ENCODE data around the gene DMRT3.

The DMRT3 gene

GRCh38 chr9:970151-970996 is 6.1 kb upstream of the DMRT3 start:
- Histone ChIP-seq H3K27ac (ENCODE audit: insufficient read depth, low read length, poor library complexity, severe bottlenecking) (no peak overlapping the region), H3K4me3 (ENCODE audit: insufficient read depth, low read depth, low read length, poor library complexity, severe bottlenecking) (no peak overlapping the region), H3K36me3 (ENCODE audit: control insufficient read depth, insufficient read depth, low read length) (no peaks in the 10 kb centered on the region), H3K9me3 (ENCODE audit: control insufficient read depth, low read length) (no peaks in the 10 kb centered on the region), H3K27me3 (replicated peaks; ENCODE audit: control insufficient read depth, insufficient read depth, low read length, poor library complexity, severe bottlenecking) (peaks cover 78% of the 10 kb centered on the region), H3K4me1 (ENCODE audit: control insufficient read depth, insufficient read depth, low read length, poor library complexity, severe bottlenecking) (peaks cover 22% of the 10 kb centered on the region)
- DNase-seq: no peak

GRCh38 chr9:971901-972500 is 4.5 kb upstream of the DMRT3 start:
- Histone ChIP-seq H3K4me1 (ENCODE audit: control insufficient read depth, insufficient read depth, low read length, poor library complexity, severe bottlenecking) (peaks cover 22% of the 10 kb centered on the region), H3K27ac (ENCODE audit: insufficient read depth, low read length, poor library complexity, severe bottlenecking) (no peak overlapping the region), H3K36me3 (ENCODE audit: control insufficient read depth, insufficient read depth, low read length) (no peaks in the 10 kb centered on the region), H3K27me3 (replicated peaks; ENCODE audit: control insufficient read depth, insufficient read depth, low read length, poor library complexity, severe bottlenecking) (peaks cover 82% of the 10 kb centered on the region), H3K9me3 (ENCODE audit: control insufficient read depth, low read length) (no peaks in the 10 kb centered on the region), H3K4me3 (ENCODE audit: insufficient read depth, low read depth, low read length, poor library complexity, severe bottlenecking) (peak overlapping the region; percentile 9)
- DNase-seq: no peak

GRCh38 chr9:972501-973294 is 3.8 kb upstream of the DMRT3 start:
- DNase-seq: no peak
- peaks cover 81% of the 10 kb centered on the region for H3K27me3 ChIP-seq (replicated peaks; ENCODE audit: control insufficient read depth, insufficient read depth, low read length, poor library complexity, severe bottlenecking)
- H3K36me3 ChIP-seq (ENCODE audit: control insufficient read depth, insufficient read depth, low read length): no peaks in the 10 kb centered on the region
- no peak overlapping the region for H3K4me3 ChIP-seq (ENCODE audit: insufficient read depth, low read depth, low read length, poor library complexity, severe bottlenecking)
- H3K9me3 ChIP-seq (ENCODE audit: control insufficient read depth, low read length): no peaks in the 10 kb centered on the region
- H3K27ac ChIP-seq (ENCODE audit: insufficient read depth, low read length, poor library complexity, severe bottlenecking): no peak overlapping the region
- H3K4me1 ChIP-seq (ENCODE audit: control insufficient read depth, insufficient read depth, low read length, poor library complexity, severe bottlenecking): peaks cover 22% of the 10 kb centered on the region

- no peaks in the 10 kb centered on the region for H3K9me3 ChIP-seq (ENCODE audit: control insufficient read depth, low read length)
- H3K4me3 ChIP-seq (ENCODE audit: insufficient read depth, low read depth, low read length, poor library complexity, severe bottlenecking): no peak overlapping the region
- H3K4me1 ChIP-seq (ENCODE audit: control insufficient read depth, insufficient read depth, low read length, poor library complexity, severe bottlenecking): peaks cover 22% of the 10 kb centered on the region
- H3K36me3 ChIP-seq (ENCODE audit: control insufficient read depth, insufficient read depth, low read length): no peaks in the 10 kb centered on the region
- H3K27ac ChIP-seq (ENCODE audit: insufficient read depth, low read length, poor library complexity, severe bottlenecking): no peak overlapping the region
- H3K27me3 ChIP-seq (replicated peaks; ENCODE audit: control insufficient read depth, insufficient read depth, low read length, poor library complexity, severe bottlenecking): peaks cover 84% of the 10 kb centered on the region
- DNase-seq: no peak
These were observed 3.1 kb upstream of the DMRT3 start for GRCh38 chr9:973295-973834.

GRCh38 chr9:974031-974995 is 2.1 kb upstream of the DMRT3 start:
- Histone ChIP-seq H3K27ac (ENCODE audit: insufficient read depth, low read length, poor library complexity, severe bottlenecking) (no peak overlapping the region), H3K4me3 (ENCODE audit: insufficient read depth, low read depth, low read length, poor library complexity, severe bottlenecking) (no peak overlapping the region), H3K9me3 (ENCODE audit: control insufficient read depth, low read length) (no peaks in the 10 kb centered on the region), H3K4me1 (ENCODE audit: control insufficient read depth, insufficient read depth, low read length, poor library complexity, severe bottlenecking) (peaks cover 22% of the 10 kb centered on the region), H3K27me3 (replicated peaks; ENCODE audit: control insufficient read depth, insufficient read depth, low read length, poor library complexity, severe bottlenecking) (peaks cover 86% of the 10 kb centered on the region), H3K36me3 (ENCODE audit: control insufficient read depth, insufficient read depth, low read length) (no peaks in the 10 kb centered on the region)
- DNase-seq: no peak

- no peak overlapping the region for H3K27ac ChIP-seq (ENCODE audit: insufficient read depth, low read length, poor library complexity, severe bottlenecking)
- no peaks in the 10 kb centered on the region for H3K9me3 ChIP-seq (ENCODE audit: control insufficient read depth, low read length)
- H3K4me3 ChIP-seq (ENCODE audit: insufficient read depth, low read depth, low read length, poor library complexity, severe bottlenecking): no peak overlapping the region
- DNase-seq: no peak
- peaks cover 78% of the 10 kb centered on the region for H3K27me3 ChIP-seq (replicated peaks; ENCODE audit: control insufficient read depth, insufficient read depth, low read length, poor library complexity, severe bottlenecking)
- peaks cover 17% of the 10 kb centered on the region for H3K4me1 ChIP-seq (ENCODE audit: control insufficient read depth, insufficient read depth, low read length, poor library complexity, severe bottlenecking)
- H3K36me3 ChIP-seq (ENCODE audit: control insufficient read depth, insufficient read depth, low read length): no peaks in the 10 kb centered on the region
These were observed 1.3 kb upstream of the DMRT3 start for GRCh38 chr9:974996-975739.

- Histone ChIP-seq H3K27me3 (replicated peaks; ENCODE audit: control insufficient read depth, insufficient read depth, low read length, poor library complexity, severe bottlenecking) (peaks cover 74% of the 10 kb centered on the region), H3K4me3 (ENCODE audit: insufficient read depth, low read depth, low read length, poor library complexity, severe bottlenecking) (no peak overlapping the region), H3K9me3 (ENCODE audit: control insufficient read depth, low read length) (no peaks in the 10 kb centered on the region)
These were observed 656 bp upstream of the DMRT3 start for GRCh38 chr9:975740-976257.

GRCh38 chr9:976943-977837 is 735 bp downstream of the DMRT3 start:
- Histone ChIP-seq H3K27ac (ENCODE audit: insufficient read depth, low read length, poor library complexity, severe bottlenecking) (no peak overlapping the region), H3K36me3 (ENCODE audit: control insufficient read depth, insufficient read depth, low read length) (no peaks in the 10 kb centered on the region), H3K4me1 (ENCODE audit: control insufficient read depth, insufficient read depth, low read length, poor library complexity, severe bottlenecking) (peaks cover 9% of the 10 kb centered on the region), H3K4me3 (ENCODE audit: insufficient read depth, low read depth, low read length, poor library complexity, severe bottlenecking) (no peak overlapping the region), H3K27me3 (replicated peaks; ENCODE audit: control insufficient read depth, insufficient read depth, low read length, poor library complexity, severe bottlenecking) (peaks cover 68% of the 10 kb centered on the region), H3K9me3 (ENCODE audit: control insufficient read depth, low read length) (no peaks in the 10 kb centered on the region)
- DNase-seq: no peak

More at GRCh38 chr9:975740-976257, 656 bp upstream of the DMRT3 start:
- H3K36me3 ChIP-seq (ENCODE audit: control insufficient read depth, insufficient read depth, low read length): no peaks in the 10 kb centered on the region
- H3K27ac ChIP-seq (ENCODE audit: insufficient read depth, low read length, poor library complexity, severe bottlenecking): no peak overlapping the region
- no peak for DNase-seq
- H3K4me1 ChIP-seq (ENCODE audit: control insufficient read depth, insufficient read depth, low read length, poor library complexity, severe bottlenecking): peaks cover 17% of the 10 kb centered on the region

Data from effector memory CD4-positive, alpha-beta T cell (primary cell).